HG03521 (cell line): ENCODE data around the gene DDAH2.
"Not testable (repeated sequence)": the region's sequence is repeated elsewhere in the genome, so short reads cannot be mapped to it uniquely, and the experiment has no call there.

Source experiments
- ATAC-seq: cut with Tn5 transposase; IDR thresholded peaks from one replicate; pipeline ENCODE4 v1.9.1; 2021; ENCODE audit warnings: mild to moderate bottlenecking, moderate library complexity; ENCODE audit not compliant: unreplicated experiment

The DDAH2 gene

DNA sequence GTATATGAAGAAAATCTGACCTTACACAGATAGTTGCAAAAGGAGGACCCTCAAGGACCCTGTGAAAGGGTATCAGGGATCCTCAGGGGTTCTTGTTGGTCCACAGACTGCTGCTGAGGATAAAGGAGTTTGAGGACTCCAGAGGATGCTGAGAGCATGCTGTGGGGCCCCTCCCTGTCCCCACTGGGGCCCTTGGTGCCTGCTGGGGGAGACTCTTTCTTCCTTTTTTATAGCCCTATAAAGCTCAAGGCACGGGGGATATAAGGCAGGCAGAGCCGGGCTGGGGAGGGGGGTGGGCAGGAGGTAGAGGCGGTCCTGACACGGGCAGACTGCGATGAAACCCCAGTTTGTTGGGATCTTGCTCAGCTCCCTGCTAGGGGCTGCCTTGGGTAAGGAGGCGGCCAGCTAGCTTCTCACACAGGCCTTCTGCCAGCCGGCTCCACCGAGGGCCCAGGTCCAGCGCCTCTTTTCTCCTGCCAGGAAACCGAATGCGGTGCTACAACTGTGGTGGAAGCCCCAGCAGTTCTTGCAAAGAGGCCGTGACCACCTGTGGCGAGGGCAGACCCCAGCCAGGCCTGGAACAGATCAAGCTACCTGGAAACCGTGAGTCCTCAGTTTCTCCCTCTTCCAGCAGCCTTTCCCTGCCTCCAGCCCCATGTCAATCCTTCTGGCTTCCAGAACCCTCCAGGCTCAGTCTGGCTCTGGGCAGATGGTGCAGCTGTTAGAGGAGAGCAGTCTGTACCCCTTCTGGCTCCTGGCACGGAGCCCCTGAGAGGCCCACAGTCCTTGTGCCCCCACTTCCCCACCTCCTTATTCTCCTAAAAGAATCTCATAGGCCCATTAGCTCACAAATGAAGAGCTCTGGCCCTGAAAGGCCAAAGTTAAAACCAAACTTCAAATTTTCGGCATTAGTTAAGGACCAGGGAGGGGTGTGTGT lies 13.8 kb downstream of the DDAH2 start, which contains the start of gene LY6G6D:
LY6G6D (plus strand) TSS at position 327 of the 937 bp plus-strand sequence; CDS start at position 335, 8 bp downstream.
- ATAC-seq: no peak

- ATAC-seq: no peak
These were observed 15.0 kb downstream of the DDAH2 start for GRCh38 chr6:31713991-31714684.

- no peak for ATAC-seq
These were observed 15.6 kb downstream of the DDAH2 start for GRCh38 chr6:31713465-31713864.

GRCh38 chr6:31712296-31712695 lies 16.8 kb downstream of the DDAH2 start:
- no peak for ATAC-seq

- no peak for ATAC-seq
These were observed 17.9 kb downstream of the DDAH2 start for GRCh38 chr6:31711233-31711632.

DNA sequence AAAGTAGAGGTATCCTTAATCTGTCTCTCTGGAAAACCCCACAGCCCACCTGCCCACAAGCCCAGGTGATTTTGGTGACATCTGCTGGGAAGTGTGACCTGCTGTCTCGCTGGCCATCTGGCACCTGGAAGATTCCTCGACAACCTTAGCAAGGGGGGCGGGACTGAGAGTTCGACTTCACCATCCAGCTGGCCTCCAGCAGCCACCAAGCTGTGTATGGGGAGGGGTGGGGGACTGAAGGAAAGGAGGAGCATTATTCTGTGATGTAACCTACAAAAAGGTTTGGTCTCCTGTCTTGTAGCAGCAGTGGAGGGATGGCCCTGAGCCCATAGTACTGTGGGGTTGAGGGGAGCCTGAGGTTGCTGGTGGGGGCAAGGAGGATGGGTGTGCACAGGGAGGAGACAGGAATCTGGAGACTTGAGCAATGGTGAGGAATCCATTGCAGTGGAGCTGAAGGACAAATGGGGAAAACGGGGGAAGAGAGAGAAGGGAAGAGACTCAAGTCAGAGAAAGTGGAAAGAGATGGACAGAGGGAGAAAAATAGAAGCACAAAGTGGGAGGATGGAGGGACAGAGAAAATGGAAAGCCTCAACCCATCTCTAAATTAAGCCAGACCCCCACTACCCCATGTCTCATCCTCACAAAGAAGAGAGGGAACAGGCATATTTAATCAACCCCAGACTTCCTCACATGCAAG lies 18.4 kb downstream of the DDAH2 start:
- no peak for ATAC-seq

DNA sequence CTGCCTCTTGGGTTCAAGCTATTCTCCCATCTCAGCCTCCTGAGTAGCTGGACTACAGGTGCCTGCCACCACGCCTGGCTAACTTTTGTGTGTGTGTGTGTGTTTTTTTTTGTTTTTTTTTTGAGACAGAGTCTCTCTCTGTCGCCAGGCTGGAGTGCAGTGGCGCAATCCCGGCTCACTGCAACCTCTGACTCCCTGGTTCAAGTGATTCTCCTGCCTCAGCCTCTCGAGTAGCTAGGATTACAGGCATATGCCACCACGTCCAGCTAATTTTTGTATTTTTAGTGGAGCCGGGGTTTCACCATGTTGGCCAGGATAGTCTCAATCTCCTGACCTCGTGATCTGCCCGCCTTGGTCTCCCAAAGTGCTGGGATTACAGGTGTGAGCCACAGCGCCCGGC lies 19.9 kb downstream of the DDAH2 start:
- not testable (repeated sequence) for ATAC-seq

GRCh38 chr6:31708224-31708623 lies 20.9 kb downstream of the DDAH2 start:
- no peak for ATAC-seq

DNA sequence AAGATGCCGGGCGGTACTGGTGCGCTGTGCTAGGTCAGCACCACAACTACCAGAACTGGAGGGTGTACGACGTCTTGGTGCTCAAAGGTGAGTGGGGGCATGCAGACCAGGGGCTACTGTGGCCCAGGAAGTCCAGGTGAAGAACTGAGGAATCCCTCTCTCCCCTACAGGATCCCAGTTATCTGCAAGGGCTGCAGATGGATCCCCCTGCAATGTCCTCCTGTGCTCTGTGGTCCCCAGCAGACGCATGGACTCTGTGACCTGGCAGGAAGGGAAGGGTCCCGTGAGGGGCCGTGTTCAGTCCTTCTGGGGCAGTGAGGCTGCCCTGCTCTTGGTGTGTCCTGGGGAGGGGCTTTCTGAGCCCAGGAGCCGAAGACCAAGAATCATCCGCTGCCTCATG lies 21.4 kb downstream of the DDAH2 start:
- no peak for ATAC-seq

DNA sequence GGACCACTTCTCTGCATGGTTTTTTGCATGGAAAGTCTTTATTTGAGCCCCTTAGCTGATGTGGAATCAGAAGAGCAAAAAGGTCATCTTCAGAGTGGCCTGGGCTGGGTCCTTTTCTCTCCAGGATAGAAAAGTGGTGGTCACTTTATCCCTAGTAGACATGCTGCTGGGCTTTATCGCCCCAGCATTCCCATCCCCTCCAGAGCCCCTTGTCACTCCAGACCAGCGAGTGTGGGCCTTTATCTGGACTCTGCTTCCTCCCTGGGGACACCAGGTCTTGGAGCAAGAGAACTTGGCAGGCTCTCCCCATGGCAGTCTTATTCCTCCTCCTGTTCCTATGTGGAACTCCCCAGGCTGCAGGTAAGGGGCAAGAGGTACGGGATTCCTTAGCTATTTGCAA lies 22.5 kb downstream of the DDAH2 start, which contains the start of gene LY6G6F:
LY6G6F (plus strand) TSS at position 268 of the 400 bp plus-strand sequence; CDS start at position 309, 41 bp downstream.
- ATAC-seq: no peak

DNA sequence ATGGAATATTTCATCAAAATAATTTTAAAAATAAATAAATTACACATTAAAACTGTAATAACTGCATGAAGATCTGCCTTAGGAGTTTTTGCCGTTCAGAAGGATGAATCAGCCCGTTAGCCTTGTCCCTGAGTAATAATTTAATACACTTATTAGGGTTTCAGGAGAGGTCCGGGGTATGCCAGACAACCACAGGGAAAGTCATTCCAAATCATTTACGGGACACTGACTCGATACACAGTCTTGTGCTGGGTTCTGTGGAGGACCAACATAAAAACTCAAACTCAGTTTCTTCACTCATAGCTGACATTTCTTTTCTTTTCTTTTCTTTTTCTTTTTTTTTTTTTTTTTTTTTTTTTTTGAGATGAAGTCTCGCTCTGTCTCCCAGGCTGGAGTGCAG lies 23.2 kb downstream of the DDAH2 start:
- no peak for ATAC-seq

DNA sequence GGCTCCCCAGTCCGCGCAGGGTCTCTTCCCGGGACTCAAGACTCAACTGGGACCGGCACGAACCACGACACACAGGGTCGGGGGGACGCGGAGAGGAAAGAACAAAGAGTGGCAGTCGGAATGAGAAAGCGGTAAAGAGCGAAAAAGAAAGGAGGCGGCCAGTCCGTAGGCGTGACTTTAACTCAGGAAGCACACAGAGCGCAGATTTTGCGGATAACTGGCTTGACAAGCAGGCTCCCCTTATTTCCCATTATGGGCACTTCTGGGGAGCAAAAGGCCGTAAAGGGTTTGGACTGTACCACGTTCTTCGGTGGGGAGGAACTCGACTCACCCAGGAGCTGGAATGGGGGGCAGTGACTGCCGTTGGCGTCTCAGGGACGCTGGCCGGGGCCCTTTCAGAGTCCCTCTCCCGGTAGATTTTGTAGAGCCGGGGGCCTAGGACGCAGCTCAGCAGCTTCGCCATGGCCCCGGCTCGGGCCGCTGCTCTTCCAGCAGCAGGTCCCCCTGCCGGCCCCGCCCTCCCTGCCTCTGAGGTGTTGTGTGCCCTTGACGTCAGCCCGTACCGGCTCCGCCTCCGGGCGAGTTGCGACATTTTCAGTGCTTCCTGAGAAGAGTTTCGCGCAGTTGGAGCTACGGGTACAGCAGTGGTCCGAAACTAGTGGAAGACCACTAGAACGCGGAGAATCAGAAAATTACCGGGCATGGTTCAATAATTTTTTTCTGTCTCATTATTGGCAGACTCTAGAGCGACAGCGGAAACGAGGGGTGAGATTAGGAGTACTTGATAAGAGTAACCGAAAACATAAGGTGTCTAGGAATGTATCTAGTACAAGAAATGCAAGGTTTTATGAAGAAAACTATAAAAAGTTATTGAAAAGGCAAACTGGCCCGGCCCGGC lies 26.0 kb downstream of the DDAH2 start, which contains the start of gene ABHD16A:
ABHD16A (minus strand) TSS at position 506 of the 898 bp plus-strand sequence; CDS start at position 463, 43 bp downstream.
- peak; percentile 75 for ATAC-seq

DNA sequence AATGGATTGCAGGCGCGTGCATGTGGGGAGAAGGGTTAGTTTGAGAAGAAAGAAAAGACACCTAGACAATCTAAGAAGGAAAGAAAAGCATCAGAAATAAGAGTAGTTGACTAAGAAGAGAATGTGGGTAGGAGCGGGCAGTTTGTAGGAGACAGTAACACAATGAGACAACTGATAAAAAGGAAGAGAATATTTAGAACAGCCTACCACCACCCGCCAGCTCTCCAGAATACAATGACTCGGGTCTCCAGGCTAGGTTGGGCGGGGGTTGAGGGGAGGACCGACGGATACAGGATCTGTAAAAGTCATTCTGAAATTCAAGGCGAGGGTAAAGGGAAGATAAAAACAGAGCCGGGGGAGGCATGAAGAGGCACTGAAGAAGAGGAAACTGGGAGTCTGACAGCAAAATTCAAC lies 26.7 kb downstream of the DDAH2 start:
- no peak for ATAC-seq

DNA sequence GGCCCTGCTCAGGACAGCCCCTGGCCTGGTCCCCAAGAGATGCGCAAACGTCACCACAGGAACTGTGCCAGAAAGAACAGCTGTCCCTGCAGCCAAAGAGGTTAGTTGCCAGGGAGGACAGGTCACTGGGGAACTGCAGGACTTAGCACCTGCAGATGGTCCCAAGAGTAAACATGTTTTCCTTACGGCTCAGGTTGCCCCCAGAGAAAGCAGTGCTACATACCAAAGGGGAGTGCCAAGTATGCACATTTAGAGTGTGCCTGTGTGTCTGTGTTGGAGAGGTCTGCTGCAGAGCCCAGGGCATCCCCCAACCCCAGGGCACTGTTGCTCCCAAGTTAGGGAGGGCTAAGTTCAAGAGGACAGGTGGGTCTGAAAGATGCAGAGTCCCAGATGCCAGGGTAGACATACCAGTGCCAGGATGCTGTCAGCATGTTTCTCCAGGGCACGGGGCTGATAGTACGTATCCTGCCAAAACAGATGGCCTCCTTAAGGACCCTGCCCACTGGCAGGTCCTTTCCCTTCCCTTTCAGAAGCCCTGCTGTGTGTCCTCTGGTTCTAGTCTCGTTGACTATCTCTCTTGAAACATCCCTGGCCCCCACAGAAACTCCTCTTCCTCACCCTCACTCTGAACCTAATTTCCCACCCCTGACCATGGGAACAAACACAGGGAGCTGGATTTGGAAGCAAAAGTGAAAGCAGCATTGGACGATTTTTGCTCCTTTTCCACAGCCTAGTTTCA lies 27.3 kb downstream of the DDAH2 start:
- no peak for ATAC-seq

GRCh38 chr6:31700740-31701401 lies 28.2 kb downstream of the DDAH2 start:
- no peak for ATAC-seq

GRCh38 chr6:31697555-31697954 lies 31.5 kb downstream of the DDAH2 start:
- ATAC-seq: no peak

GRCh38 chr6:31693535-31693934 lies 35.6 kb downstream of the DDAH2 start:
- ATAC-seq: no peak

GRCh38 chr6:31692886-31693285 lies 36.2 kb downstream of the DDAH2 start:
- no peak for ATAC-seq

GRCh38 chr6:31692353-31692752 lies 36.7 kb downstream of the DDAH2 start:
- ATAC-seq: no peak
